Upper lobe of left lung (tissue), 6 donors: ENCODE data around the gene SCUBE2. TPM values are rescaled to one million over a fixed set of nuclear protein-coding genes. Genes with fewer than 3 reads are reported as not detected.
"Not testable (repeated sequence)": the region's sequence is repeated elsewhere in the genome, so short reads cannot be mapped to it uniquely, and the experiment has no call there.

Source experiments
- ATAC-seq, 2 donors: fragments of 200-7000 bp; cut with Tn5 transposase; one replicate each; pipeline ENCODE4 v1.9.1; 2022; ENCODE audit warnings: mild to moderate bottlenecking in 2 of 2, moderate library complexity in 2 of 2; ENCODE audit not compliant: low FRiP score in 2 of 2
- DNase-seq, 2 donors: peaks; one replicate each; pipeline ENCODE4 v3.0.0-alpha.2; 2019 to 2020
- H3K27ac ChIP-seq, 4 donors: fragments of 200-600 bp; sonication (generic); one replicate each; pipeline ENCODE4 v1.5.1; 2016 to 2019
- H3K27me3 ChIP-seq, 4 donors: fragments of 200-600 bp; sonication (generic); one replicate each; pipeline ENCODE4 v1.5.1; 2017 to 2019
- H3K36me3 ChIP-seq, 4 donors: fragments of 200-600 bp; sonication (generic); one replicate each; pipeline ENCODE4 v1.5.1; 2016 to 2019
- H3K4me1 ChIP-seq, 4 donors: fragments of 200-600 bp; sonication (generic); one replicate each; pipeline ENCODE4 v1.5.1; 2018 to 2019
- H3K4me3 ChIP-seq, 4 donors: fragments of 200-600 bp; sonication (generic); one replicate each; pipeline ENCODE4 v1.5.1; 2017 to 2019; ENCODE audit warnings: mild to moderate bottlenecking in 2 of 4, moderate library complexity in 1 of 4
- H3K9me3 ChIP-seq, 4 donors: fragments of 200-600 bp; sonication (generic); one replicate each; pipeline ENCODE4 v1.5.1; 2018 to 2019
- CTCF ChIP-seq, 6 experiments: fragments of 450-650 bp in 4 of 6; fragments of 200-600 bp in 2 of 6; sonication (generic) in 2 of 6; IDR thresholded peaks; one replicate each; pipeline ENCODE4 v1.5.1; 2016 to 2019; ENCODE audit warnings: antibody characterized with exemption in 6 of 6
- EP300 ChIP-seq, 4 donors: sonication (generic); formaldehyde crosslinking; IDR thresholded peaks; one replicate each; pipeline ENCODE4 v1.5.1; 2017; ENCODE audit warnings: antibody characterized with exemption in 4 of 4, control low read depth in 2 of 4
- POLR2A ChIP-seq, 4 donors: fragments of 450-650 bp; IDR thresholded peaks; one replicate each; pipeline ENCODE4 v1.5.1; 2016 to 2017; ENCODE audit warnings: antibody characterized with exemption in 4 of 4, mild to moderate bottlenecking in 2 of 4
- POLR2AphosphoS5 ChIP-seq, 2 donors: sonication (generic); formaldehyde crosslinking; IDR thresholded peaks; one replicate each; pipeline ENCODE4 v1.5.1; 2017; ENCODE audit warnings: antibody characterized with exemption in 2 of 2
- WGBS, 2 donors: methylation state at CpG; one replicate each; pipeline ENCODE4 v1.1.5; 2017 to 2018; 5-methylcytosine and 5-hydroxymethylcytosine counted together
- total RNA-seq, 6 donors: library from RNA; depleted of rRNA in 4 of 6; stranded (reverse); fragments of >200 nt in 4 of 6; gene quantifications; one replicate each; pipeline versions ENCODE4 v1.1.0 to v1.2.1, GENCODE V29; 2016 to 2021
- donor health status: DM: no; HTN: no; CAD: no; lungs with moderate emphysema.
- donor health status: DM: no; HTN: yes; CAD: no; lungs with severe emphysema.

The SCUBE2 gene
- total RNA-seq, 6 donors from 2014 or later: 2.2 to 8.4 (median 4.4) TPM

GRCh38 chr11:9017773-9018172, 73.6 kb downstream of the SCUBE2 start:
- H3K27me3 ChIP-seq: no peaks in the 10 kb centered on the region
- H3K27ac ChIP-seq: no peak overlapping the region
- ATAC-seq: peak; percentile 57 to 93
- H3K4me3 ChIP-seq: no peak overlapping the region
- WGBS, 2 donors: 63 to 71% methylated on average over 2 to 5 of the region's 5 CpGs
- peaks cover 13 to 28% (median 20%) of the 10 kb centered on the region in 4 donors for H3K4me1 ChIP-seq
- peak; percentile 36 to 76 for DNase-seq
- TF ChIP-seq POLR2AphosphoS5 (IDR thresholded peaks at IDR 0.05) (no peak), CTCF (IDR thresholded peaks at IDR 0.05) (no peak), POLR2A (IDR thresholded peaks at IDR 0.05) (no peak), EP300 (IDR thresholded peaks at IDR 0.05) (no peak)
- H3K9me3 ChIP-seq: no peaks in the 10 kb centered on the region
- no peaks in the 10 kb centered on the region for H3K36me3 ChIP-seq

- no peak for DNase-seq
- no peak overlapping the region for H3K4me3 ChIP-seq
- H3K4me1 ChIP-seq: peaks cover 13 to 28% (median 20%) of the 10 kb centered on the region in 4 donors
- no peak overlapping the region for H3K27ac ChIP-seq
- TF ChIP-seq CTCF (IDR thresholded peaks at IDR 0.05) (no peak), POLR2AphosphoS5 (IDR thresholded peaks at IDR 0.05) (no peak), EP300 (IDR thresholded peaks at IDR 0.05) (no peak), POLR2A (IDR thresholded peaks at IDR 0.05) (no peak)
- no peaks in the 10 kb centered on the region for H3K9me3 ChIP-seq
- no peaks in the 10 kb centered on the region for H3K36me3 ChIP-seq
- no peaks in the 10 kb centered on the region for H3K27me3 ChIP-seq
- ATAC-seq: no peak
- 52 to 66% methylated on average over 6 of the region's 6 CpGs for WGBS, 2 donors
These were observed 74.3 kb downstream of the SCUBE2 start for GRCh38 chr11:9016916-9017642.

GRCh38 chr11:9015677-9016076, 75.7 kb downstream of the SCUBE2 start:
- Histone ChIP-seq H3K36me3 (no peaks in the 10 kb centered on the region), H3K4me1 (peaks cover 13 to 28% (median 17%) of the 10 kb centered on the region in 4 donors), H3K27me3 (no peaks in the 10 kb centered on the region), H3K4me3 (no peak overlapping the region), H3K27ac (no peak overlapping the region), H3K9me3 (no peaks in the 10 kb centered on the region)
- TF ChIP-seq POLR2A (IDR thresholded peaks at IDR 0.05): no peak
- TF ChIP-seq CTCF (IDR thresholded peaks at IDR 0.05): peak; percentile 64 to 84 (median 74)
- no peak for TF ChIP-seq EP300 (IDR thresholded peaks at IDR 0.05)
- TF ChIP-seq POLR2AphosphoS5 (IDR thresholded peaks at IDR 0.05): no peak
- 10 to 12% methylated on average over 4 of the region's 4 CpGs for WGBS, 2 donors
- DNase-seq: peak in 1 of 2 donors; percentile 72
- peak; percentile 76 to 78 for ATAC-seq

- ATAC-seq: no peak
- Histone ChIP-seq H3K9me3 (no peaks in the 10 kb centered on the region), H3K27me3 (no peaks in the 10 kb centered on the region), H3K36me3 (no peaks in the 10 kb centered on the region), H3K27ac (no peak overlapping the region), H3K4me1 (peaks cover 13 to 28% (median 17%) of the 10 kb centered on the region in 4 donors), H3K4me3 (no peak overlapping the region)
- 89 to 91% methylated on average over 3 of the region's 3 CpGs for WGBS, 2 donors
- TF ChIP-seq CTCF (IDR thresholded peaks at IDR 0.05): no peak
- TF ChIP-seq EP300 (IDR thresholded peaks at IDR 0.05): no peak
- TF ChIP-seq POLR2A (IDR thresholded peaks at IDR 0.05): no peak
- no peak for TF ChIP-seq POLR2AphosphoS5 (IDR thresholded peaks at IDR 0.05)
- DNase-seq: no peak
These were observed 76.6 kb downstream of the SCUBE2 start for GRCh38 chr11:9014826-9015225.

- Histone ChIP-seq H3K4me3 (no peak overlapping the region), H3K9me3 (no peaks in the 10 kb centered on the region), H3K27me3 (no peaks in the 10 kb centered on the region), H3K27ac (no peak overlapping the region), H3K4me1 (peaks cover 13 to 28% (median 17%) of the 10 kb centered on the region in 4 donors), H3K36me3 (no peaks in the 10 kb centered on the region)
- no peak for ATAC-seq
- TF ChIP-seq POLR2A (IDR thresholded peaks at IDR 0.05) (no peak), CTCF (IDR thresholded peaks at IDR 0.05) (no peak), EP300 (IDR thresholded peaks at IDR 0.05) (no peak), POLR2AphosphoS5 (IDR thresholded peaks at IDR 0.05) (no peak)
- WGBS, 2 donors: 92 to 94% methylated on average over 4 of the region's 4 CpGs
- no peak for DNase-seq
These were observed 78.0 kb downstream of the SCUBE2 start for GRCh38 chr11:9013373-9013772.

DNA sequence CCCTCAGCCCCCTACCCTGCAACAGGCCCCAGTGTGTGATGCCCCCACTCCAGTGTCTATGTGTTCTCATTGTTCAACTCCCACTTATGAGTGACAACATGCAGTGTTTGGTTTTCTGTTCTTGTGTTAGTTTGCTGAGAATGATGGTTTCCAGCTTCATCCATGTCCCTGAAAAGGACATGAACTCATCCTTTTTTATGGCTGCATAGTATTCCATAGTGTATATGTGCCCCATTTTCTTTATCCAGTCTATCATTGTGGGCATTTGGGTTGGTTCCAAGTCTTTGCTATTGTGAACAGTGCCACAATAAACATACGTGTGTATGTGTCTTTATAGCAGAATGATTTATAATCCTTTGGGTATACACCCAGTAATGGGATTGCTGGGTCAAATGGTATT, 81.9 kb downstream of the SCUBE2 start:
- not testable (repeated sequence) for H3K4me1 ChIP-seq, DNase-seq, H3K27ac ChIP-seq, ATAC-seq, H3K36me3 ChIP-seq, H3K27me3 ChIP-seq, H3K9me3 ChIP-seq, H3K4me3 ChIP-seq
- 29 to 58% methylated on average over 1 of the region's 1 CpG for WGBS, 2 donors
